PC-9 (cell line): ENCODE measurements around the gene RNF5.

Experiments used
- EZH2 ChIP-seq: fragments of 200-600 bp; sonication (generic); IDR thresholded peaks from 2 replicates; pipeline ENCODE4 v1.8.0; 2017; ENCODE audit warnings: antibody characterized with exemption, low read depth
- TF ChIP-seq, protein P1 (sequence below): fragments of 200-600 bp; sonication (generic); conservative IDR thresholded peaks from 2 replicates; pipeline ENCODE4 v1.6.1; 2017; ENCODE audit warnings: mixed run types, antibody characterized with exemption, mild to moderate bottlenecking, moderate library complexity

DNA sequence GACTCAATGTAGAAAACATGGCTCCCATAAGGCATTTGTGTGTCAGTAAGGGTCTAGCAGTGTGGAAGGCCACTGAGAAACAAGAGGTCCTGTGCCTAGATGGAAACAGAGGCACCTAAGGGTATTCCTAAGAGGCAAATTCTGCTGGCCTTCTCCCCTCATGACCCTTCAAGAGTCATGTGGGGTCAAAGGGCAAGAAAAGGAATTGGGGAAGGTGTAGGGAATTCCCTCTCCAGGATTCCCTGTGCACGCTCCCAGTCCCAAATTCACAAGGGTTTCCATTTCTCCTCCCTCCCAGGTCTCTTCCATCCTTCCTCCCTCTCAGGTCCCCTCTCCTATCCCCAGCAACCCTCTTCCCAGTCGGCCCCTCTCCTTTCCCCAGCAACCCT, 2.9 kb upstream of the RNF5 start:
- TF ChIP-seq, protein P1, sequence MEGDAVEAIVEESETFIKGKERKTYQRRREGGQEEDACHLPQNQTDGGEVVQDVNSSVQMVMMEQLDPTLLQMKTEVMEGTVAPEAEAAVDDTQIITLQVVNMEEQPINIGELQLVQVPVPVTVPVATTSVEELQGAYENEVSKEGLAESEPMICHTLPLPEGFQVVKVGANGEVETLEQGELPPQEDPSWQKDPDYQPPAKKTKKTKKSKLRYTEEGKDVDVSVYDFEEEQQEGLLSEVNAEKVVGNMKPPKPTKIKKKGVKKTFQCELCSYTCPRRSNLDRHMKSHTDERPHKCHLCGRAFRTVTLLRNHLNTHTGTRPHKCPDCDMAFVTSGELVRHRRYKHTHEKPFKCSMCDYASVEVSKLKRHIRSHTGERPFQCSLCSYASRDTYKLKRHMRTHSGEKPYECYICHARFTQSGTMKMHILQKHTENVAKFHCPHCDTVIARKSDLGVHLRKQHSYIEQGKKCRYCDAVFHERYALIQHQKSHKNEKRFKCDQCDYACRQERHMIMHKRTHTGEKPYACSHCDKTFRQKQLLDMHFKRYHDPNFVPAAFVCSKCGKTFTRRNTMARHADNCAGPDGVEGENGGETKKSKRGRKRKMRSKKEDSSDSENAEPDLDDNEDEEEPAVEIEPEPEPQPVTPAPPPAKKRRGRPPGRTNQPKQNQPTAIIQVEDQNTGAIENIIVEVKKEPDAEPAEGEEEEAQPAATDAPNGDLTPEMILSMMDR = no peak
- TF ChIP-seq EZH2 = no peak
